ENCODE data around the gene BMP2.

BMP2 gene

DNA sequence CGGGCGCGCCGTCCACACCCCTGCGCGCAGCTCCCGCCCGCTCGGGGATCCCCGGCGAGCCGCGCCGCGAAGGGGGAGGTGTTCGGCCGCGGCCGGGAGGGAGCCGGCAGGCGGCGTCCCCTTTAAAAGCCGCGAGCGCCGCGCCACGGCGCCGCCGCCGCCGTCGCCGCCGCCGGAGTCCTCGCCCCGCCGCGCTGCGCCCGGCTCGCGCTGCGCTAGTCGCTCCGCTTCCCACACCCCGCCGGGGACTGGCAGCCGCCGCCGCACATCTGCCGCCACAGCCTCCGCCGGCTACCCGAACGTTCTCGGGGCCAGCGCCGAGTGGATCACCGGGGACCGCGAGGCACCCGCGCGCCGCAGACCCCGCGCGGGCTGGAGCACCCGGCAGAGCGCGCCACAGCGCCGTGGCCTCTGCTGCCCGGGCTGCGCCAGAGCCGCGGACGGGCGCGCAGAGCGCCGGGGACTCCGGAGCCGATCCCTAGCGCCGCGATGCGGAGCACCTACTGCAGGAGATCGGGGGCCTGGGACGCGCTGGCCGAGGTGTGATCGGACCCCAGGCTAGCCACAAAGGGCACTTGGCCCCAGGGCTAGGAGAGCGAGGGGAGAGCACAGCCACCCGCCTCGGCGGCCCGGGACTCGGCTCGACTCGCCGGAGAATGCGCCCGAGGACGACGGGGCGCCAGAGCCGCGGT is at the start of gene BMP2:
TSS of gene BMP2 (plus strand) at position 151 of the 692 bp plus-strand sequence. CDS start 2,441 bp downstream, outside the sequence.
- H3K9ac ChIP-seq (ENCODE audit: low read depth, low read length, poor library complexity, severe bottlenecking), result no peak within 1 kb of the TSS
- no peaks in the 10 kb centered on the region for H3K4me1 ChIP-seq (ENCODE audit: insufficient read depth, low read length, poor library complexity, severe bottlenecking)
- H3K36me3 ChIP-seq (ENCODE audit: insufficient read depth, low read length), result no peaks in the 10 kb centered on the region
- H3K4me3 ChIP-seq (ENCODE audit: low read length, poor library complexity, severe bottlenecking), result no peak within 1 kb of the TSS
- H3K4me2 ChIP-seq (ENCODE audit: low read depth, low read length, poor library complexity, severe bottlenecking), result no peak within 1 kb of the TSS
- H3F3A ChIP-seq (ENCODE audit: low read depth), result no peaks in the 10 kb centered on the region
- no peak for TF ChIP-seq EZH2phosphoT487 (IDR thresholded peaks at IDR 0.05; ENCODE audit: borderline replicate concordance)
- TF ChIP-seq, protein P1, sequence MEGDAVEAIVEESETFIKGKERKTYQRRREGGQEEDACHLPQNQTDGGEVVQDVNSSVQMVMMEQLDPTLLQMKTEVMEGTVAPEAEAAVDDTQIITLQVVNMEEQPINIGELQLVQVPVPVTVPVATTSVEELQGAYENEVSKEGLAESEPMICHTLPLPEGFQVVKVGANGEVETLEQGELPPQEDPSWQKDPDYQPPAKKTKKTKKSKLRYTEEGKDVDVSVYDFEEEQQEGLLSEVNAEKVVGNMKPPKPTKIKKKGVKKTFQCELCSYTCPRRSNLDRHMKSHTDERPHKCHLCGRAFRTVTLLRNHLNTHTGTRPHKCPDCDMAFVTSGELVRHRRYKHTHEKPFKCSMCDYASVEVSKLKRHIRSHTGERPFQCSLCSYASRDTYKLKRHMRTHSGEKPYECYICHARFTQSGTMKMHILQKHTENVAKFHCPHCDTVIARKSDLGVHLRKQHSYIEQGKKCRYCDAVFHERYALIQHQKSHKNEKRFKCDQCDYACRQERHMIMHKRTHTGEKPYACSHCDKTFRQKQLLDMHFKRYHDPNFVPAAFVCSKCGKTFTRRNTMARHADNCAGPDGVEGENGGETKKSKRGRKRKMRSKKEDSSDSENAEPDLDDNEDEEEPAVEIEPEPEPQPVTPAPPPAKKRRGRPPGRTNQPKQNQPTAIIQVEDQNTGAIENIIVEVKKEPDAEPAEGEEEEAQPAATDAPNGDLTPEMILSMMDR (conservative IDR thresholded peaks at IDR 0.05; ENCODE audit: low read length), result no peak
- no peaks in the 10 kb centered on the region for H4K20me1 ChIP-seq (ENCODE audit: insufficient read depth, low read length, poor library complexity, severe bottlenecking)
- H3K27me3 ChIP-seq (ENCODE audit: insufficient read depth, low read length, poor library complexity, severe bottlenecking), result no peaks in the 10 kb centered on the region
- no peaks in the 10 kb centered on the region for H3K9me2 ChIP-seq (replicated peaks; ENCODE audit: low read depth, low read length)
- no peaks in the 10 kb centered on the region for H3K9me3 ChIP-seq (ENCODE audit: insufficient read depth, low read depth, low read length)
- H3K79me2 ChIP-seq (ENCODE audit: insufficient read depth, low read length), result no peaks in the 10 kb centered on the region
- no peak within 1 kb of the TSS for H2AFZ ChIP-seq (ENCODE audit: low read length)

DNA sequence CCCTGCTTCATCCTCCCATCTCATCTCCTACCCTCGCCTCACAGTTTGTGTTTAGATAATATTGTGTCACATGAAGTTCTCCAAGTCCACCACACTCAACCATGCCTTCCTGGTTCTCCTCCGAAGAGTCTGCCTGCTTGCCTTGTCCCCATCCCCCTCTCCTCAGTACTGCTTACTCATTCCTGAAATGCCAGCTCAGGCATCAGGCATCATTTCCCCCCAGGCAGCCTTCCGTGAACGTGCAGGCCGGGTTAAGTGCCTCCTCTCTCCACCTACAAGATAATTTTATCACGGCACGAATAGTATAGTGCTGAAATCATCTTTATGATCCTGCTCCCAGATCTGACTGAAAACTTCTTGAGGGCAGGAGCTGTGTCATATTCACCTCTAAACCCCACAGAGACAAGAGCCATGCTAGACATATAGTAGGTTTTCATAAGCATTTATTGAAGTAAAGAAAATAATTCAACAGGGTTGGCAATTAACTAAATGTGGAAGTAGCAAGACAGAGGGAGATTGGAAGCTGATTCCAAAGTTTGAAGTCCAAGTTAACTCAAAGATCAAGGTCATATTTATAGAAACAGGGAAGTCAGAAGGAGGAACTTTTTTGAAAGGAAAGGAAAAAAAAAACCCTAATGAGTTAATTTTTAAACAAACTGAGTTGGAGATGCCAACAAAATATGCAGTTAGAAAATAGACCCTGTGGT is 48.7 kb upstream of the BMP2 start:
- Histone ChIP-seq H3K4me2 (ENCODE audit: low read depth, low read length, poor library complexity, severe bottlenecking) (no peak overlapping the region), H3K9me2 (replicated peaks; ENCODE audit: low read depth, low read length) (no peaks in the 10 kb centered on the region), H3K79me2 (ENCODE audit: insufficient read depth, low read length) (no peaks in the 10 kb centered on the region), H3K36me3 (ENCODE audit: insufficient read depth, low read length) (no peaks in the 10 kb centered on the region), H2AFZ (ENCODE audit: low read length) (no peak overlapping the region), H3K9me3 (ENCODE audit: insufficient read depth, low read depth, low read length) (no peaks in the 10 kb centered on the region), H3K4me3 (ENCODE audit: low read length, poor library complexity, severe bottlenecking) (no peak overlapping the region), H3K9ac (ENCODE audit: low read depth, low read length, poor library complexity, severe bottlenecking) (no peak overlapping the region), H3K27me3 (ENCODE audit: insufficient read depth, low read length, poor library complexity, severe bottlenecking) (no peaks in the 10 kb centered on the region), H3F3A (ENCODE audit: low read depth) (no peaks in the 10 kb centered on the region), H3K4me1 (ENCODE audit: insufficient read depth, low read length, poor library complexity, severe bottlenecking) (no peaks in the 10 kb centered on the region), H4K20me1 (ENCODE audit: insufficient read depth, low read length, poor library complexity, severe bottlenecking) (no peaks in the 10 kb centered on the region)
- no peak for TF ChIP-seq EZH2phosphoT487 (IDR thresholded peaks at IDR 0.05; ENCODE audit: borderline replicate concordance)
- TF ChIP-seq, protein P1 (conservative IDR thresholded peaks at IDR 0.05; ENCODE audit: low read length), result no peak

DNA sequence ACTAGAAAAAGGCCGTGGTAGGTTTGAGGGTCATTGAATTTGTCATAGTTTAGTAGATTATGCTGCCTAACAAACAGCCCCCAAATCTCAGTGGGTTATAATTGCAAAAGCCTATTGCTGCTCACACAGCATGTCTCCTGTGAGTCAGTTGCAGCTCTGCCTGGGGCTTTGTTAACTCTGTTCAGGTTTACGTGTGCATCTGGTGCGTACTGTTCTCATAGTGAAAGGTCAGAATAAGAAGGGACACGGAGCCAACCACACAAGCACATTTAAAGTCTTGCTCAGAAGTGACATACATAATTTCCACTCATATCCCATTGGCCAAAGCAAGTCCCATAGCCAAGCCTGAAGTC is 48.1 kb upstream of the BMP2 start:
- H3K27me3 ChIP-seq (ENCODE audit: insufficient read depth, low read length, poor library complexity, severe bottlenecking), result no peaks in the 10 kb centered on the region
- H3F3A ChIP-seq (ENCODE audit: low read depth), result no peaks in the 10 kb centered on the region
- TF ChIP-seq EZH2phosphoT487 (IDR thresholded peaks at IDR 0.05; ENCODE audit: borderline replicate concordance), result no peak
- H3K9me2 ChIP-seq (replicated peaks; ENCODE audit: low read depth, low read length), result no peaks in the 10 kb centered on the region
- H2AFZ ChIP-seq (ENCODE audit: low read length), result no peak overlapping the region
- no peaks in the 10 kb centered on the region for H3K36me3 ChIP-seq (ENCODE audit: insufficient read depth, low read length)
- no peaks in the 10 kb centered on the region for H3K9me3 ChIP-seq (ENCODE audit: insufficient read depth, low read depth, low read length)
- no peaks in the 10 kb centered on the region for H4K20me1 ChIP-seq (ENCODE audit: insufficient read depth, low read length, poor library complexity, severe bottlenecking)
- no peaks in the 10 kb centered on the region for H3K4me1 ChIP-seq (ENCODE audit: insufficient read depth, low read length, poor library complexity, severe bottlenecking)
- no peak overlapping the region for H3K4me3 ChIP-seq (ENCODE audit: low read length, poor library complexity, severe bottlenecking)
- no peaks in the 10 kb centered on the region for H3K79me2 ChIP-seq (ENCODE audit: insufficient read depth, low read length)
- H3K9ac ChIP-seq (ENCODE audit: low read depth, low read length, poor library complexity, severe bottlenecking), result no peak overlapping the region
- H3K4me2 ChIP-seq (ENCODE audit: low read depth, low read length, poor library complexity, severe bottlenecking), result no peak overlapping the region

Data from Loucy (cell line).